Thyroid gland (tissue), 4 donors: ENCODE data around the gene GLA. TPM values are rescaled to one million over a fixed set of nuclear protein-coding genes. Genes with fewer than 3 reads are reported as not detected.

Source experiments
- DNase-seq, 2 donors: peaks; one replicate each; pipeline ENCODE4 v3.0.0-alpha.2; 2019
- H3K27ac ChIP-seq, 3 donors: fragments of 200-600 bp; sonication (generic); 1 replicate in 2 of 3; 2 replicates in 1 of 3; pipeline ENCODE4 v1.5.1; 2016 to 2019; ENCODE audit warnings: mild to moderate bottlenecking in 1 of 3, moderate library complexity in 1 of 3
- H3K27me3 ChIP-seq: fragments of 200-600 bp; sonication (generic); one replicate; pipeline ENCODE4 v1.5.1; 2019
- H3K36me3 ChIP-seq, 2 donors: fragments of 200-600 bp; sonication (generic); one replicate each; pipeline ENCODE4 v1.5.1; 2016 to 2019
- H3K4me1 ChIP-seq, 2 donors: fragments of 200-600 bp; sonication (generic); one replicate each; pipeline ENCODE4 v1.5.1; 2017 to 2019
- H3K4me3 ChIP-seq, 3 donors: fragments of 200-600 bp; sonication (generic); replicated peaks in 1 of 3; 1 replicate in 2 of 3; 2 replicates in 1 of 3; pipeline ENCODE4 v1.5.1; 2016; ENCODE audit warnings: mild to moderate bottlenecking in 1 of 3
- H3K9me3 ChIP-seq: fragments of 200-600 bp; sonication (generic); one replicate; pipeline ENCODE4 v1.5.1; 2017
- CTCF ChIP-seq, 6 experiments: fragments of 200-600 bp in 3 of 6; fragments of 450-650 bp in 3 of 6; sonication (generic) in 3 of 6; IDR thresholded peaks; one replicate each; pipeline ENCODE4 v1.5.1; 2016 to 2019; ENCODE audit warnings: antibody characterized with exemption in 6 of 6, mild to moderate bottlenecking in 2 of 6, inconsistent platforms in 1 of 6, moderate library complexity in 1 of 6
- POLR2A ChIP-seq, 2 donors: fragments of 450-650 bp; IDR thresholded peaks; one replicate each; pipeline ENCODE4 v1.6.1; 2017; ENCODE audit warnings: antibody characterized with exemption in 2 of 2, mild to moderate bottlenecking in 2 of 2, moderate library complexity in 1 of 2
- WGBS, 2 donors: methylation state at CpG; one replicate each; pipeline ENCODE4 v1.1.5; 2017; 5-methylcytosine and 5-hydroxymethylcytosine counted together
- intact Hi-C: fragments of 100-400 bp; cut with DNase I; formaldehyde crosslinking; loops from one replicate; pipeline ENCODE4 v1.15.1; 2023
- total RNA-seq, 4 donors: library from RNA; depleted of rRNA; stranded (reverse); fragments of >200 nt; gene quantifications; one replicate each; pipeline ENCODE4 v1.2.3, GENCODE V29; 2016

The GLA gene
- total RNA-seq, 4 donors from 2014 or later: 16.5 to 37.5 (median 26.8) TPM

- peak overlapping the region; percentile 81 to 98 (median 96) for H3K27ac ChIP-seq
- intact Hi-C loops: no loop called here
- H3K27me3 ChIP-seq: no peaks in the 10 kb centered on the region
- no peaks in the 10 kb centered on the region for H3K36me3 ChIP-seq
- WGBS, 2 donors: 1% methylated on average over 29 to 30 of the region's 56 CpGs
- peaks cover 0 to 7% of the 10 kb centered on the region in 2 donors for H3K4me1 ChIP-seq
- peak; percentile 45 to 56 for DNase-seq
- no peak for TF ChIP-seq CTCF (IDR thresholded peaks at IDR 0.05)
- TF ChIP-seq POLR2A (IDR thresholded peaks at IDR 0.05): peak; percentile 18 to 67
- H3K4me3 ChIP-seq: peak overlapping the region in 2 of 3 donors; percentile 36 to 39
- H3K9me3 ChIP-seq: no peaks in the 10 kb centered on the region
Measured at GRCh38 chrX:101417981-101418841, 10.5 kb upstream of the GLA start.

GRCh38 chrX:101417190-101417589 is 9.5 kb upstream of the GLA start:
- peaks cover 0 to 3% of the 10 kb centered on the region in 2 donors for H3K36me3 ChIP-seq
- H3K27ac ChIP-seq: peak overlapping the region in 1 of 3 donors; percentile 98
- peaks cover 0 to 7% of the 10 kb centered on the region in 2 donors for H3K4me1 ChIP-seq
- DNase-seq: no peak
- 85 to 86% methylated on average over 4 of the region's 4 CpGs for WGBS, 2 donors
- no peak overlapping the region for H3K4me3 ChIP-seq
- TF ChIP-seq POLR2A (IDR thresholded peaks at IDR 0.05) (no peak), CTCF (IDR thresholded peaks at IDR 0.05) (no peak)
- no peaks in the 10 kb centered on the region for H3K27me3 ChIP-seq
- no peaks in the 10 kb centered on the region for H3K9me3 ChIP-seq
- intact Hi-C loops: no loop called here

GRCh38 chrX:101416691-101417090 is 9.0 kb upstream of the GLA start:
- TF ChIP-seq POLR2A (IDR thresholded peaks at IDR 0.05) (no peak), CTCF (IDR thresholded peaks at IDR 0.05) (no peak)
- WGBS, 2 donors: 93 to 95% methylated on average over 7 of the region's 7 CpGs
- Histone ChIP-seq H3K4me3 (no peak overlapping the region), H3K27ac (no peak overlapping the region), H3K9me3 (no peaks in the 10 kb centered on the region), H3K4me1 (peaks cover 0 to 7% of the 10 kb centered on the region in 2 donors), H3K36me3 (peaks cover 0 to 3% of the 10 kb centered on the region in 2 donors), H3K27me3 (no peaks in the 10 kb centered on the region)
- intact Hi-C loops: no loop called here
- no peak for DNase-seq

- Histone ChIP-seq H3K27me3 (no peaks in the 10 kb centered on the region), H3K9me3 (no peaks in the 10 kb centered on the region), H3K4me1 (peaks cover 0 to 7% of the 10 kb centered on the region in 2 donors), H3K4me3 (no peak overlapping the region), H3K27ac (peak overlapping the region; percentile 25 to 79 (median 66)), H3K36me3 (peaks cover 0 to 3% of the 10 kb centered on the region in 2 donors)
- TF ChIP-seq CTCF (IDR thresholded peaks at IDR 0.05) (peak; percentile 35 to 72 (median 52)), POLR2A (IDR thresholded peaks at IDR 0.05) (no peak)
- 34 to 39% methylated on average over 5 to 12 of the region's 12 CpGs for WGBS, 2 donors
- no peak for DNase-seq
- intact Hi-C loops: no loop called here
Measured at GRCh38 chrX:101415180-101416145, 7.7 kb upstream of the GLA start.
